Measurements from ENCODE around the gene HOXC6. TPM values are rescaled to one million over a fixed set of nuclear protein-coding genes. Genes with fewer than 3 reads are reported as not detected.

Gene HOXC6
- total and polyA plus RNA-seq, 2 of the 13 experiments (the other 11 are each of a cell fraction or from before 2014, with no cell fraction given) = not detected

GRCh38 chr12:54040648-54041047 is 12.4 kb downstream of the HOXC6 start:
- no peak overlapping the region for H3K9ac ChIP-seq (ENCODE audit: insufficient read depth, low read depth, low read length)
- no peak overlapping the region for H3K4me3 ChIP-seq (replicated peaks in 1 of 3; ENCODE audit: insufficient read depth in 1 of 3, low read depth in 2 of 3, low read length in 3 of 3)
- H3K4me2 ChIP-seq (ENCODE audit: low read depth, low read length) = no peak overlapping the region
- ChIA-PET CTCF (ENCODE audit: low intra/inter-chr PET ratio, low total read pairs) (no interaction called here), POLR2A (no interaction called here)
- no peaks in the 10 kb centered on the region for H3K9me3 ChIP-seq (ENCODE audit: low read length)
- no peak overlapping the region for H2AFZ ChIP-seq (ENCODE audit: low read length)
- peaks cover 8 to 52% of the 10 kb centered on the region in 2 experiments for H3K27me3 ChIP-seq (ENCODE audit: control insufficient read depth in 1 of 2, insufficient read depth in 2 of 2, low read length in 2 of 2)
- intact Hi-C loops (cut with micrococcal nuclease; ENCODE audit: unreplicated experiment) (no loop called here), in situ Hi-C loops (cut with HindIII; ENCODE audit: extremely low pct_ligation_motif_present, low pct_unique_long_range_greater_than_20kb) (no loop called here)
- FAIRE-seq (no peak), ATAC-seq (no peak), DNase-seq (ENCODE audit: low spot score) (no peak)
- H3K36me3 ChIP-seq (replicated peaks in 1 of 2; ENCODE audit: control insufficient read depth in 1 of 2, insufficient read depth in 2 of 2, low read length in 2 of 2) = no peaks in the 10 kb centered on the region
- no peak overlapping the region for H3K27ac ChIP-seq (ENCODE audit: extremely low read length, insufficient read depth, low read length)
- H3K79me2 ChIP-seq (ENCODE audit: insufficient read depth, low read length) = no peaks in the 10 kb centered on the region
- WGBS (ENCODE audit: low lambda C conversion rate) = 9% methylated on average over 3 of the region's 3 CpGs
- BruUV-seq (replicated peaks) = no TSS peak
- TF ChIP-seq HDAC2 (CRISPR knock-in tag; IDR thresholded peaks at IDR 0.05) (no peak), ZNF335 (CRISPR knock-in tag; IDR thresholded peaks at IDR 0.05) (no peak), ZFP37 (CRISPR knock-in tag; IDR thresholded peaks at IDR 0.05; ENCODE audit: borderline replicate concordance) (no peak), JDP2 (CRISPR knock-in tag; IDR thresholded peaks at IDR 0.05; ENCODE audit: borderline replicate concordance) (no peak), GFI1 (CRISPR knock-in tag; IDR thresholded peaks at IDR 0.05; ENCODE audit: borderline replicate concordance) (no peak), RBM22 (optimal IDR thresholded peaks at IDR 0.05; ENCODE audit: low read length) (no peak), DR1 (CRISPR knock-in tag; IDR thresholded peaks at IDR 0.05) (no peak), ZNF879 (CRISPR knock-in tag; IDR thresholded peaks at IDR 0.05) (no peak), ZNF276 (CRISPR knock-in tag; IDR thresholded peaks at IDR 0.05; ENCODE audit: low read depth) (no peak), ARHGAP35 (CRISPR knock-in tag; IDR thresholded peaks at IDR 0.05; ENCODE audit: borderline replicate concordance) (no peak), ZNF275 (CRISPR knock-in tag; IDR thresholded peaks at IDR 0.05; ENCODE audit: borderline replicate concordance) (no peak), ZNF557 (CRISPR knock-in tag; IDR thresholded peaks at IDR 0.05) (no peak), KDM1A (CRISPR knock-in tag; IDR thresholded peaks at IDR 0.05) (no peak), RELA (CRISPR knock-in tag; IDR thresholded peaks at IDR 0.05) (no peak), SRF (IDR thresholded peaks at IDR 0.05; ENCODE audit: low read depth, low read length) (no peak), ELF4 (CRISPR knock-in tag; IDR thresholded peaks at IDR 0.05; ENCODE audit: borderline replicate concordance) (no peak), ZNF766 (CRISPR knock-in tag; IDR thresholded peaks at IDR 0.05; ENCODE audit: borderline replicate concordance) (no peak), HOXA9 (CRISPR knock-in tag; IDR thresholded peaks at IDR 0.05; ENCODE audit: borderline replicate concordance) (no peak)
- no peaks in the 10 kb centered on the region for H3K4me1 ChIP-seq (ENCODE audit: insufficient read depth, low read length)
- H4K20me1 ChIP-seq (ENCODE audit: insufficient read depth, low read length) = no peaks in the 10 kb centered on the region

Data from HepG2 (cell line).